GM12878 (cell line): Measurements from ENCODE around the gene CDH1. TPM values are rescaled to one million over a fixed set of nuclear protein-coding genes. Genes with fewer than 3 reads are reported as not detected.

Source experiments
- ATAC-seq: fragments of 200-7000 bp; cut with Tn5 transposase; 3 replicates; pipeline ENCODE4 v1.9.1; 2020; ENCODE audit warnings: mild to moderate bottlenecking, moderate library complexity
- BruUV-seq: library from RNA; stranded (reverse); fragments of 400-500 nt; replicated peaks from 2 replicates; lab custom pipeline; 2021; lab: Mats Ljungman, UMichigan
- CTCF ChIA-PET: fragments of 300-600 bp; sonication (Branson Sonifier 250); formaldehyde crosslinking; extraction: SDS; loops from one replicate; lab custom pipeline; 2021; ENCODE audit warnings: inconsistent platforms; lab: Yijun Ruan, JAX
- POLR2A ChIA-PET: fragments of 350-600 bp; formaldehyde crosslinking; extraction: SDS; loops from one replicate; lab custom pipeline; 2021; ENCODE audit warnings: inconsistent platforms; lab: Charles Lee
- RAD21 ChIA-PET: fragments of 300-600 bp; sonication (Branson Sonifier 250); formaldehyde crosslinking; loops from one replicate; lab custom pipeline; 2023; ENCODE audit warnings: antibody characterized with exemption; ENCODE audit not compliant: unreplicated experiment; lab: Charles Lee
- SMC1A ChIA-PET: fragments of 300-600 bp; sonication (Branson Sonifier 250); formaldehyde crosslinking; loops from one replicate; lab custom pipeline; 2023; ENCODE audit not compliant: unreplicated experiment, uncharacterized antibody; lab: Charles Lee
- DNase-seq: peaks from one replicate; pipeline ENCODE4 v3.0.0-alpha.2; 2011; ENCODE audit warnings: low read depth, low spot score
- FAIRE-seq: peaks from 3 replicates; lab custom pipeline; 2011; peaks lifted over from hg19 to GRCh38; lab: Jason Lieb, UNC
- H2AFZ ChIP-seq: 2 replicates; pipeline ENCODE4 v1.6.0; 2011; ENCODE audit warnings: low read depth, low read length, control low read depth; ENCODE audit not compliant: control insufficient read depth
- H3K27ac ChIP-seq: 2 replicates; pipeline ENCODE4 v1.5.1; 2011; ENCODE audit warnings: control low read depth; ENCODE audit not compliant: control insufficient read depth, insufficient read depth
- H3K27me3 ChIP-seq, 2 experiments: replicated peaks in 1 of 2; 2 replicates each; pipeline versions ENCODE4 v1.6.0 to v1.6.1; 2011; ENCODE audit warnings: low read length in 1 of 2; ENCODE audit not compliant: control insufficient read depth in 2 of 2, insufficient read depth in 2 of 2
- H3K36me3 ChIP-seq, 2 experiments: 2 replicates each; pipeline ENCODE4 v1.5.1; 2011; ENCODE audit warnings: low read length in 1 of 2; ENCODE audit not compliant: control insufficient read depth in 2 of 2, insufficient read depth in 2 of 2
- H3K4me1 ChIP-seq: 2 replicates; pipeline ENCODE4 v1.6.1; 2011; ENCODE audit warnings: mild to moderate bottlenecking, low read length, moderate library complexity, mixed read lengths; ENCODE audit not compliant: control insufficient read depth, insufficient read depth
- H3K4me2 ChIP-seq: 2 replicates; pipeline ENCODE4 v1.6.0; 2011; ENCODE audit warnings: control low read depth; ENCODE audit not compliant: control insufficient read depth, insufficient read depth
- H3K4me3 ChIP-seq: fragments of 200-600 bp; sonication (generic); 2 replicates; pipeline ENCODE4 v1.5.1; 2016
- H3K79me2 ChIP-seq: 2 replicates; pipeline ENCODE4 v1.6.0; 2011; ENCODE audit warnings: low read length; ENCODE audit not compliant: control insufficient read depth, insufficient read depth
- H3K9ac ChIP-seq: 2 replicates; pipeline ENCODE4 v1.8.0; 2011; ENCODE audit warnings: low read length, control low read depth, mixed read lengths; ENCODE audit not compliant: control insufficient read depth, insufficient read depth
- H3K9me3 ChIP-seq: replicated peaks from 3 replicates; pipeline ENCODE4 v1.5.1; 2011; ENCODE audit warnings: mild to moderate bottlenecking, low read length; ENCODE audit not compliant: control insufficient read depth, insufficient read depth
- H4K20me1 ChIP-seq: 2 replicates; pipeline ENCODE4 v1.6.0; 2011; ENCODE audit not compliant: control insufficient read depth, insufficient read depth
- BRCA1 ChIP-seq: IDR thresholded peaks from 2 replicates; pipeline ENCODE4 v1.6.1; 2011; ENCODE audit warnings: low read depth, low read length, improper control_type of control experiment
- CEBPB ChIP-seq, 2 experiments: fragments of 150-350 bp in 1 of 2; IDR thresholded peaks; 2 replicates each; pipeline ENCODE4 v1.6.1; 2012 to 2014; ENCODE audit warnings: low read depth in 2 of 2, low read length in 2 of 2, borderline replicate concordance in 1 of 2, inconsistent platforms in 1 of 2
- CHD4 ChIP-seq: fragments of 200-600 bp; sonication (generic); IDR thresholded peaks from 2 replicates; pipeline ENCODE4 v1.6.1; 2016; ENCODE audit warnings: mild to moderate bottlenecking
- HDAC6 ChIP-seq: fragments of 200-600 bp; sonication (generic); IDR thresholded peaks from one replicate; pipeline ENCODE4 v1.8.0; 2017; ENCODE audit warnings: antibody characterized with exemption; ENCODE audit not compliant: unreplicated experiment
- MEF2B ChIP-seq: fragments of 450-650 bp; IDR thresholded peaks from 2 replicates; pipeline ENCODE4 v1.6.1; 2018; ENCODE audit warnings: mild to moderate bottlenecking, moderate library complexity; ENCODE audit not compliant: partially characterized antibody, poor library complexity, severe bottlenecking
- NFXL1 ChIP-seq: fragments of 450-650 bp; IDR thresholded peaks from 2 replicates; pipeline ENCODE4 v1.6.1; 2017; ENCODE audit warnings: antibody characterized with exemption, mild to moderate bottlenecking, borderline replicate concordance
- RCOR1 ChIP-seq: conservative IDR thresholded peaks from 2 replicates; pipeline ENCODE4 v1.6.1; 2012; ENCODE audit warnings: low read depth, low read length, improper control_type of control experiment
- SMARCA5 ChIP-seq: fragments of 450-650 bp; IDR thresholded peaks from 2 replicates; pipeline ENCODE4 v1.6.1; 2017; ENCODE audit warnings: mild to moderate bottlenecking
- SP1 ChIP-seq: IDR thresholded peaks from one replicate; pipeline ENCODE4 v1.6.1; 2011; ENCODE audit warnings: low read depth, low read length
- WGBS: methylation state at CpG from one replicate; pipeline ENCODE4 v1.1.6; 2016; ENCODE audit warnings: low lambda C conversion rate; ENCODE audit not compliant: insufficient replicate concordance, insufficient coverage; ENCODE audit errors: missing lambda C conversion rate; 5-methylcytosine and 5-hydroxymethylcytosine counted together
- in situ Hi-C: fragments of 300-500 bp; cut with MboI; formaldehyde crosslinking; loops from 9 replicates; pipeline ENCODE4 v1.14.3; 2018; ENCODE audit warnings: mixed read lengths
- intact Hi-C: fragments of 100-400 bp; cut with micrococcal nuclease; formaldehyde crosslinking; loops from one replicate; pipeline ENCODE4 v1.14.2; 2022; ENCODE audit not compliant: unreplicated experiment
- polyA plus RNA-seq, 11 experiments: library from polyadenylated mRNA; depleted of rRNA in 4 of 11; unstranded in 6 of 11; stranded (reverse) in 5 of 11; fragments of >200 nt; fragmentation: Nextera tagmentation in 4 of 11; fragmentation: Illumina TruSeq in 1 of 11; extraction: Ambion mirVana in 4 of 11; extraction: Trizol in 1 of 11; gene quantifications; 1 replicate in 1 of 11; 2 replicates in 10 of 11; pipeline versions ENCODE4 v1.2.1 to v1.2.3, GENCODE V29; 2011 to 2016; ENCODE audit warnings: inconsistent platforms in 2 of 11, missing spikeins in 2 of 11, low read depth in 1 of 11
- small RNA-seq: library from RNA; depleted of rRNA; stranded (forward); fragments of <200 nt; gene quantifications from one replicate; pipeline ENCODE3, GENCODE V24; 2014
- total RNA-seq, 4 experiments: library from RNA; depleted of rRNA in 3 of 4; stranded (reverse); fragments of >200 nt in 3 of 4; fragmentation: Illumina TruSeq in 1 of 4; extraction: Trizol in 1 of 4; gene quantifications; 2 replicates each; pipeline versions ENCODE4 v1.2.1 to v1.2.3, GENCODE V29; 2013 to 2021

Gene CDH1
- total and polyA plus RNA-seq, 10 of the 15 experiments (the other 5 are each of a cell fraction or from before 2014, with no cell fraction given): 2.2 to 30.6 (median 17.7) TPM

DNA sequence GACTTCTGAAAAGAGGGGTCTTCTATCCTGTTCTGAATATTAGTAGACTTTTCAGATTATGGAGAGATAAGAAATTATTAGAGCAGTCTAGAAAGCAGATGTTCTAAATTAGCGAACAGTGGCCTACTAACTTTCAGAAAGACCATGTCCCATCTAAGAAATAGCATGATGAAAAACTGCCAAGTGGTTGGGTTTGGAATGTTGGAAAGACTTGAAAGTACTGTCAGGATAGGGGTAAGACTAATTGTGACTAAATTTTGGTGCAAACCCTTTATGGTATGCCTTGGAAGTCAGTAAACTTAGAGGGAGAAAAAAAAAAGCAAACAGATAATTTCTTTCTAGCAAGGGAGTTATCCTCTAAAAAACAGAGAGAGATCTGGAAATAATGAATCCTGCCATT lies 147.3 kb downstream of the CDH1 start:
- Histone ChIP-seq H3K27me3 (no peaks in the 10 kb centered on the region), H3K36me3 (peaks cover 0 to 4% of the 10 kb centered on the region in 2 experiments; a peak in 1 of 4 replicates), H4K20me1 (no peaks in the 10 kb centered on the region), H3K4me1 (no peaks in the 10 kb centered on the region), H2AFZ (no peak overlapping the region), H3K27ac (no peak overlapping the region), H3K4me2 (no peak overlapping the region), H3K9me3 (no peaks in the 10 kb centered on the region), H3K9ac (no peak overlapping the region), H3K4me3 (no peak overlapping the region), H3K79me2 (no peaks in the 10 kb centered on the region)
- intact Hi-C loops: no loop called here
- WGBS: 88% methylated on average over 1 of the region's 1 CpG
- BruUV-seq: no TSS peak
- TF ChIP-seq NFXL1 (no peak), HDAC6 (no peak), SMARCA5 (no peak), CHD4 (no peak), CEBPB (IDR thresholded peaks at IDR 0.05; ENCODE audit: borderline replicate concordance in 1 of 2, low read depth in 2 of 2, low read length in 2 of 2) (no peak), MEF2B (no peak), RCOR1 (no peak), SP1 (no peak), BRCA1 (no peak)
- ATAC-seq (no peak), FAIRE-seq (no peak), DNase-seq (no peak)
- ChIA-PET POLR2A (no interaction called here), CTCF (no interaction called here), RAD21 (no interaction called here), SMC1A (no interaction called here)
- in situ Hi-C loops: no loop called here

Small RNAs within 50 kb of the gene (small RNA-seq; reads per million reads assigned to genes)
- not detected for gene RNA5SP429

Other genes with a start within 250 kb of the CDH1 start
- 19.5 and 20.9 TPM in 2 replicates for gene ZFP90, start 198.0 kb upstream of the CDH1 start, total RNA-seq (2014; rRNA removed)
- 15.1 and 17.5 TPM in 2 replicates for gene ZFP90, start 198.0 kb upstream of the CDH1 start, total RNA-seq (2014; rRNA removed; fragmentation: Illumina TruSeq; extraction: Trizol)
- 17.2 and 19.9 TPM in 2 replicates for gene ZFP90, start 198.0 kb upstream of the CDH1 start, total RNA-seq (2021)
- gene ZFP90, start 198.0 kb upstream of the CDH1 start, polyA plus RNA-seq (2011; rRNA removed): 20.0 and 24.1 TPM in 2 replicates
- gene ZFP90, start 198.0 kb upstream of the CDH1 start, polyA plus RNA-seq (2014; fragmentation: Illumina TruSeq; extraction: Trizol): 15.0 and 17.9 TPM in 2 replicates
- 1 to 10 TPM; 3.3 to 3.6 TPM for gene ZFP90, start 198.0 kb upstream of the CDH1 start, polyA plus RNA-seq (2014; fragmentation: Nextera tagmentation; extraction: Ambion mirVana)
- 16.9 and 17.3 TPM in 2 replicates for gene ZFP90, start 198.0 kb upstream of the CDH1 start, polyA plus RNA-seq (2014; rRNA removed)
- 10 to 100 TPM; 12.9 to 15.8 TPM for gene ZFP90, start 198.0 kb upstream of the CDH1 start, polyA plus RNA-seq (2016; fragmentation: Nextera tagmentation; extraction: Ambion mirVana)
- 0.05 and 0.34 TPM in 2 replicates for gene CDH3, start 92.0 kb upstream of the CDH1 start, total RNA-seq (2014; rRNA removed)
- not detected in 2 replicates for gene CDH3, start 92.0 kb upstream of the CDH1 start, total RNA-seq (2014; rRNA removed; fragmentation: Illumina TruSeq; extraction: Trizol)
- 0.13 and 0.44 TPM in 2 replicates for gene CDH3, start 92.0 kb upstream of the CDH1 start, total RNA-seq (2021)
- 0.08 TPM in 1 of 2 replicates, not detected in the other for gene CDH3, start 92.0 kb upstream of the CDH1 start, polyA plus RNA-seq (2011; rRNA removed)
- gene CDH3, start 92.0 kb upstream of the CDH1 start, polyA plus RNA-seq (2014; fragmentation: Illumina TruSeq; extraction: Trizol): 0.12 TPM in 1 of 2 replicates, not detected in the other
- not detected for gene CDH3, start 92.0 kb upstream of the CDH1 start, polyA plus RNA-seq (2014; fragmentation: Nextera tagmentation; extraction: Ambion mirVana)
- gene CDH3, start 92.0 kb upstream of the CDH1 start, polyA plus RNA-seq (2014; rRNA removed): 0.05 and 0.08 TPM in 2 replicates
- gene CDH3, start 92.0 kb upstream of the CDH1 start, polyA plus RNA-seq (2016; fragmentation: Nextera tagmentation; extraction: Ambion mirVana): not detected
- gene TANGO6, start 106.2 kb downstream of the CDH1 start, total RNA-seq (2014; rRNA removed): 16.0 and 21.5 TPM in 2 replicates
- gene TANGO6, start 106.2 kb downstream of the CDH1 start, total RNA-seq (2014; rRNA removed; fragmentation: Illumina TruSeq; extraction: Trizol): 12.3 and 13.7 TPM in 2 replicates
- gene TANGO6, start 106.2 kb downstream of the CDH1 start, total RNA-seq (2021): 20.4 and 20.6 TPM in 2 replicates
- gene TANGO6, start 106.2 kb downstream of the CDH1 start, polyA plus RNA-seq (2011; rRNA removed): 8.8 and 9.5 TPM in 2 replicates
- gene TANGO6, start 106.2 kb downstream of the CDH1 start, polyA plus RNA-seq (2014; fragmentation: Illumina TruSeq; extraction: Trizol): 9.4 and 9.5 TPM in 2 replicates
- 1 to 10 TPM; 1.1 to 2.0 TPM for gene TANGO6, start 106.2 kb downstream of the CDH1 start, polyA plus RNA-seq (2014; fragmentation: Nextera tagmentation; extraction: Ambion mirVana)
- gene TANGO6, start 106.2 kb downstream of the CDH1 start, polyA plus RNA-seq (2014; rRNA removed): 6.9 and 7.3 TPM in 2 replicates
- gene TANGO6, start 106.2 kb downstream of the CDH1 start, polyA plus RNA-seq (2016; fragmentation: Nextera tagmentation; extraction: Ambion mirVana): 10 to 100 TPM; 12.4 to 14.8 TPM